Activated CD4-positive, alpha-beta memory T cell treated with anti-CD3 and anti-CD28 coated beads, Interleukin-2, amount 10 ng/mL, durations not matched to agents 7 days and 5 days (primary cell): Measurements from ENCODE around the gene LITAF. TPM values are rescaled to one million over a fixed set of nuclear protein-coding genes. Genes with fewer than 3 reads are reported as not detected.
"Not testable (repeated sequence)": the region's sequence is repeated elsewhere in the genome, so short reads cannot be mapped to it uniquely, and the experiment has no call there.

Source experiments
- CTCF ChIA-PET: fragments of 350-600 bp; sonication (Branson Sonifier 250); formaldehyde crosslinking; loops from one replicate; lab custom pipeline; 2021; ENCODE audit warnings: antibody characterized with exemption, inconsistent platforms; lab: Charles Lee
- POLR2A ChIA-PET: fragments of 350-600 bp; sonication (Branson Sonifier 250); formaldehyde crosslinking; loops from one replicate; lab custom pipeline; 2021; ENCODE audit warnings: antibody characterized with exemption; lab: Charles Lee
- DNase-seq: peaks from one replicate; pipeline ENCODE4 v3.0.0-alpha.2; 2020
- H3K27ac Mint-ChIP-seq: one replicate; pipeline ENCODE4 v1.8.0; 2021; ENCODE audit warnings: mild to moderate bottlenecking, mixed read lengths
- H3K27me3 Mint-ChIP-seq: one replicate; pipeline ENCODE4 v1.8.0; 2021; ENCODE audit warnings: mixed read lengths
- H3K36me3 Mint-ChIP-seq: one replicate; pipeline ENCODE4 v1.8.0; 2021; ENCODE audit warnings: low read depth, mixed read lengths
- H3K4me1 Mint-ChIP-seq: one replicate; pipeline ENCODE4 v1.8.0; 2021; ENCODE audit warnings: mixed read lengths
- H3K4me3 Mint-ChIP-seq: one replicate; pipeline ENCODE4 v1.8.0; 2021; ENCODE audit warnings: mild to moderate bottlenecking, mixed read lengths
- H3K9me3 Mint-ChIP-seq: one replicate; pipeline ENCODE4 v1.8.0; 2021; ENCODE audit warnings: mixed read lengths
- total RNA-seq, 2 experiments: library from RNA; stranded (reverse); gene quantifications; one replicate each; pipeline ENCODE4 v1.2.3, GENCODE V29; 2021

Gene LITAF
- total RNA-seq, 2 experiments from 2014 or later: 149 to 157 TPM

- Mint-ChIP-seq H3K9me3 (no peaks in the 10 kb centered on the region), H3K36me3 (no peaks in the 10 kb centered on the region), H3K27ac (no peak overlapping the region), H3K4me1 (peaks cover 1% of the 10 kb centered on the region), H3K27me3 (peaks cover 14% of the 10 kb centered on the region), H3K4me3 (no peak overlapping the region)
- POLR2A ChIA-PET: interaction anchor here (1.6 kb wide), 1 partner anchor 18 kb away, joined by 3 read pairs; no protein-coding TSS in a partner anchor
- CTCF ChIA-PET: interaction anchor here (1.5 kb wide), 1 partner anchor 109 kb away, joined by 3 read pairs; no protein-coding TSS in a partner anchor
- DNase-seq: no peak
Observed at GRCh38 chr16:11604783-11605563, 18.3 kb upstream of the LITAF start.

GRCh38 chr16:11604296-11604695 is 17.6 kb upstream of the LITAF start:
- H3K4me3 Mint-ChIP-seq, H3K36me3 Mint-ChIP-seq, POLR2A ChIA-PET, H3K4me1 Mint-ChIP-seq, H3K27ac Mint-ChIP-seq, DNase-seq, CTCF ChIA-PET, H3K9me3 Mint-ChIP-seq: not testable (repeated sequence)
- H3K27me3 Mint-ChIP-seq: peaks cover 14% of the 10 kb centered on the region

- ChIA-PET POLR2A (interaction anchor here (0.6 to 1.0 kb wide), 2 partner anchors 16 to 36 kb away, joined by 3 read pairs; no protein-coding TSS in a partner anchor), CTCF (no interaction called here)
- Mint-ChIP-seq H3K9me3 (no peaks in the 10 kb centered on the region), H3K4me1 (no peaks in the 10 kb centered on the region), H3K36me3 (no peaks in the 10 kb centered on the region), H3K4me3 (no peak overlapping the region), H3K27me3 (peaks cover 10% of the 10 kb centered on the region), H3K27ac (no peak overlapping the region)
- no peak for DNase-seq
Observed at GRCh38 chr16:11603331-11603750, 16.6 kb upstream of the LITAF start.

GRCh38 chr16:11602321-11602720 is 15.6 kb upstream of the LITAF start:
- ChIA-PET CTCF (interaction anchor here (0.9 kb wide), 2 partner anchors 20 to 70 kb away, joined by 3 read pairs; no protein-coding TSS in a partner anchor), POLR2A (no interaction called here)
- no peaks in the 10 kb centered on the region for H3K36me3 Mint-ChIP-seq
- H3K9me3 Mint-ChIP-seq: no peaks in the 10 kb centered on the region
- H3K4me3 Mint-ChIP-seq: no peak overlapping the region
- peaks cover 3% of the 10 kb centered on the region for H3K4me1 Mint-ChIP-seq
- peaks cover 4% of the 10 kb centered on the region for H3K27me3 Mint-ChIP-seq
- no peak overlapping the region for H3K27ac Mint-ChIP-seq
- no peak for DNase-seq

- H3K9me3 Mint-ChIP-seq: no peaks in the 10 kb centered on the region
- H3K4me3 Mint-ChIP-seq: no peak overlapping the region
- no peaks in the 10 kb centered on the region for H3K36me3 Mint-ChIP-seq
- ChIA-PET POLR2A (interaction anchor here (1.0 kb wide), 1 partner anchor 15 kb away, joined by 3 read pairs; the partner anchor contains the start of gene LITAF), CTCF (interaction anchor here (0.9 kb wide), 1 partner anchor 70 kb away, joined by 3 read pairs; no protein-coding TSS in a partner anchor)
- DNase-seq: no peak
- peaks cover 4% of the 10 kb centered on the region for H3K27me3 Mint-ChIP-seq
- peaks cover 4% of the 10 kb centered on the region for H3K4me1 Mint-ChIP-seq
- H3K27ac Mint-ChIP-seq: no peak overlapping the region
Observed at GRCh38 chr16:11601911-11602310, 15.2 kb upstream of the LITAF start.

- Mint-ChIP-seq H3K36me3 (no peaks in the 10 kb centered on the region), H3K4me3 (no peak overlapping the region), H3K9me3 (no peaks in the 10 kb centered on the region), H3K27me3 (peaks cover 4% of the 10 kb centered on the region), H3K4me1 (peaks cover 4% of the 10 kb centered on the region), H3K27ac (no peak overlapping the region)
- no peak for DNase-seq
- ChIA-PET CTCF (no interaction called here), POLR2A (interaction anchor here (1.0 kb wide), 1 partner anchor 15 kb away, joined by 3 read pairs; the partner anchor contains the start of gene LITAF)
Observed at GRCh38 chr16:11601425-11601824, 14.7 kb upstream of the LITAF start.

- H3K27me3 Mint-ChIP-seq: peaks cover 2% of the 10 kb centered on the region
- ChIA-PET CTCF (interaction anchor here (0.9 kb wide), 1 partner anchor 16 kb away, joined by 3 read pairs; no protein-coding TSS in a partner anchor), POLR2A (no interaction called here)
- no peak overlapping the region for H3K4me3 Mint-ChIP-seq
- DNase-seq: no peak
- H3K27ac Mint-ChIP-seq: no peak overlapping the region
- H3K9me3 Mint-ChIP-seq: no peaks in the 10 kb centered on the region
- H3K36me3 Mint-ChIP-seq: no peaks in the 10 kb centered on the region
- peaks cover 4% of the 10 kb centered on the region for H3K4me1 Mint-ChIP-seq
Observed at GRCh38 chr16:11599579-11599978, 12.9 kb upstream of the LITAF start.

- Mint-ChIP-seq H3K9me3 (no peaks in the 10 kb centered on the region), H3K27me3 (peaks cover 2% of the 10 kb centered on the region), H3K4me3 (no peak overlapping the region), H3K36me3 (no peaks in the 10 kb centered on the region), H3K4me1 (peaks cover 4% of the 10 kb centered on the region), H3K27ac (no peak overlapping the region)
- no peak for DNase-seq
- POLR2A ChIA-PET: no interaction called here
- CTCF ChIA-PET: interaction anchor here (1.3 kb wide), 1 partner anchor 8 kb away, joined by 3 read pairs; no protein-coding TSS in a partner anchor
Observed at GRCh38 chr16:11597235-11598095, 10.7 kb upstream of the LITAF start.

GRCh38 chr16:11596572-11597226 is 10.0 kb upstream of the LITAF start:
- Mint-ChIP-seq H3K36me3 (no peaks in the 10 kb centered on the region), H3K9me3 (no peaks in the 10 kb centered on the region), H3K27me3 (peaks cover 2% of the 10 kb centered on the region), H3K27ac (no peak overlapping the region), H3K4me1 (peaks cover 4% of the 10 kb centered on the region), H3K4me3 (no peak overlapping the region)
- POLR2A ChIA-PET: no interaction called here
- CTCF ChIA-PET: interaction anchor here (1.3 kb wide), 1 partner anchor 8 kb away, joined by 3 read pairs; no protein-coding TSS in a partner anchor
- DNase-seq: no peak

GRCh38 chr16:11593581-11593980 is 6.9 kb upstream of the LITAF start:
- Mint-ChIP-seq H3K9me3 (no peaks in the 10 kb centered on the region), H3K27me3 (peaks cover 3% of the 10 kb centered on the region), H3K36me3 (no peaks in the 10 kb centered on the region), H3K27ac (no peak overlapping the region), H3K4me3 (no peak overlapping the region), H3K4me1 (peaks cover 7% of the 10 kb centered on the region)
- ChIA-PET CTCF (no interaction called here), POLR2A (interaction anchor here (1.0 kb wide), 1 partner anchor 10 kb away, joined by 3 read pairs; no protein-coding TSS in a partner anchor)
- DNase-seq: no peak

- CTCF ChIA-PET, H3K4me1 Mint-ChIP-seq, H3K27me3 Mint-ChIP-seq, H3K36me3 Mint-ChIP-seq, DNase-seq, H3K4me3 Mint-ChIP-seq, H3K9me3 Mint-ChIP-seq, H3K27ac Mint-ChIP-seq: not testable (repeated sequence)
- POLR2A ChIA-PET: interaction anchor here (1.0 kb wide), 1 partner anchor 9 kb away, joined by 3 read pairs; no protein-coding TSS in a partner anchor
Observed at GRCh38 chr16:11593076-11593475, 6.4 kb upstream of the LITAF start.

GRCh38 chr16:11591630-11592029 is 4.9 kb upstream of the LITAF start:
- H3K4me3 Mint-ChIP-seq, H3K27me3 Mint-ChIP-seq, CTCF ChIA-PET, POLR2A ChIA-PET, H3K36me3 Mint-ChIP-seq, H3K27ac Mint-ChIP-seq, DNase-seq, H3K9me3 Mint-ChIP-seq: not testable (repeated sequence)
- peaks cover 11% of the 10 kb centered on the region for H3K4me1 Mint-ChIP-seq
